Psoas muscle (tissue), 8 donors: ENCODE results near the gene ENG. TPM values are rescaled to one million over a fixed set of nuclear protein-coding genes. Genes with fewer than 3 reads are reported as not detected.

Experiments used
- ATAC-seq, 4 donors: fragments of 200-7000 bp; cut with Tn5 transposase; one replicate each; pipeline ENCODE4 v1.9.1; 2020; ENCODE audit warnings: moderate library complexity in 3 of 4, mild to moderate bottlenecking in 2 of 4
- DNase-seq, 2 donors: peaks; one replicate each; pipeline ENCODE4 v3.0.0-alpha.2; 2020
- H3K27ac ChIP-seq: fragments of 200-600 bp; one replicate; pipeline ENCODE4 v1.8.0; 2022
- H3K27me3 ChIP-seq, 3 donors: fragments of 200-600 bp in 1 of 3; one replicate each; pipeline versions ENCODE4 v1.6.1 to v1.8.0; 2013 to 2022; ENCODE audit warnings: low read length in 2 of 3, mild to moderate bottlenecking in 2 of 3, moderate library complexity in 1 of 3; ENCODE audit not compliant: insufficient read depth in 3 of 3
- H3K36me3 ChIP-seq, 2 donors: fragments of 200-600 bp in 1 of 2; one replicate each; pipeline versions ENCODE4 v1.6.1 to v1.8.0; 2013 to 2022; ENCODE audit warnings: low read depth in 1 of 2, mild to moderate bottlenecking in 1 of 2, moderate library complexity in 1 of 2; ENCODE audit not compliant: insufficient read depth in 1 of 2
- H3K4me1 ChIP-seq: fragments of 200-600 bp; one replicate; pipeline ENCODE4 v1.8.0; 2022
- H3K4me3 ChIP-seq: fragments of 200-600 bp; one replicate; pipeline ENCODE4 v1.8.0; 2022; ENCODE audit warnings: mild to moderate bottlenecking
- H3K9me3 ChIP-seq: fragments of 200-600 bp; one replicate; pipeline ENCODE4 v1.8.0; 2022
- CTCF ChIP-seq: fragments of 200-600 bp; IDR thresholded peaks from one replicate; pipeline ENCODE4 v1.8.0; 2022; ENCODE audit warnings: antibody characterized with exemption
- WGBS, 3 donors: extraction: QIAGEN DNeasy Blood & Tissue Kit; methylation state at CpG; one replicate each; pipeline versions ENCODE4 v1.1.6 to v1.1.7; 2013; 5-methylcytosine and 5-hydroxymethylcytosine counted together
- intact Hi-C, 2 donors: fragments of 100-400 bp; cut with DNase I; formaldehyde crosslinking; loops; one replicate each; pipeline versions ENCODE4 v1.11.0 to v1.14.2; 2022
- polyA plus RNA-seq, 3 donors: library from polyadenylated mRNA; stranded (reverse); fragments of 200-250 nt; gene quantifications; one replicate each; pipeline ENCODE4 v1.2.3, GENCODE V29; 2013
- total RNA-seq, 4 donors: library from RNA; stranded (reverse); fragmentation: NEBNext Ultra II Directional in 2 of 4; extraction: Animal tissue kit (Norgen Biotek cat#: 25700) in 2 of 4; gene quantifications; one replicate each; pipeline versions ENCODE4 v1.2.1 to v1.2.4, GENCODE V29; 2021 to 2023
- donor health status: healthy with polysubstance abuse.
- donor health status: DM: no; HTN: no; CAD: no; lungs with moderate emphysema.
- donor health status: Bipolar disorder and iron deficiency.
- donor health status: healthy.
- donor health status: DM: yes; HTN: yes; CAD: no.
- donor health status: DM: no; HTN: no; CAD: no.
- donor health status: DM: no; HTN: no; CAD: no.
- donor health status: DM: yes; HTN: yes; CAD: no.

ENG gene
- total and polyA plus RNA-seq, 7 donors, result 22.1 to 80.4 (median 38.6) TPM

DNA sequence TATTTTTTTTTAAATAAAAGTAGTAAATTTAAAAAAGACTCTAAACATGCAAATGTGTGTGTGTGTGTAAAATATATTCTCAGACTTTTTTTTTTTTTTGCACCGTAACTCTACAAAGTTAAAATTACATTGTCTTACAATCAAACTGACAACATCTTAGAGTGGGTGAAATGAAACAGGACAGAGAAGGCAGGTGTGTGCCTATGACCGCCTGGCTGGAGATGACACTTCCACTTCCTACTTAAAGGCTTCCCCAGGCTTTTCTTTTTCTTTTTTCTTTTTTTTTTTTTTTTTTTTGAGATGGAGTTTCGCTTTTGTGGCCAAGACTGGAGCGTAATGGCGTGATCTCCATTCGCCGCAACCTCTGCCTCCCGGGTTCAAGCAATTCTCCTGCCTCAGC lies 25.7 kb upstream of the ENG start:
- H3K27ac ChIP-seq, result no peak overlapping the region
- H3K4me3 ChIP-seq, result no peak overlapping the region
- peaks cover 29% of the 10 kb centered on the region for H3K4me1 ChIP-seq
- no peak for TF ChIP-seq CTCF
- H3K27me3 ChIP-seq, result no peaks in the 10 kb centered on the region
- ATAC-seq (no peak), DNase-seq (no peak)
- 74 to 80% (median 77%) methylated on average over 8 of the region's 8 CpGs for WGBS, 3 donors
- H3K9me3 ChIP-seq, result no peaks in the 10 kb centered on the region
- intact Hi-C loops, result no loop called here
- peaks cover 0 to 5% of the 10 kb centered on the region in 2 donors for H3K36me3 ChIP-seq

DNA sequence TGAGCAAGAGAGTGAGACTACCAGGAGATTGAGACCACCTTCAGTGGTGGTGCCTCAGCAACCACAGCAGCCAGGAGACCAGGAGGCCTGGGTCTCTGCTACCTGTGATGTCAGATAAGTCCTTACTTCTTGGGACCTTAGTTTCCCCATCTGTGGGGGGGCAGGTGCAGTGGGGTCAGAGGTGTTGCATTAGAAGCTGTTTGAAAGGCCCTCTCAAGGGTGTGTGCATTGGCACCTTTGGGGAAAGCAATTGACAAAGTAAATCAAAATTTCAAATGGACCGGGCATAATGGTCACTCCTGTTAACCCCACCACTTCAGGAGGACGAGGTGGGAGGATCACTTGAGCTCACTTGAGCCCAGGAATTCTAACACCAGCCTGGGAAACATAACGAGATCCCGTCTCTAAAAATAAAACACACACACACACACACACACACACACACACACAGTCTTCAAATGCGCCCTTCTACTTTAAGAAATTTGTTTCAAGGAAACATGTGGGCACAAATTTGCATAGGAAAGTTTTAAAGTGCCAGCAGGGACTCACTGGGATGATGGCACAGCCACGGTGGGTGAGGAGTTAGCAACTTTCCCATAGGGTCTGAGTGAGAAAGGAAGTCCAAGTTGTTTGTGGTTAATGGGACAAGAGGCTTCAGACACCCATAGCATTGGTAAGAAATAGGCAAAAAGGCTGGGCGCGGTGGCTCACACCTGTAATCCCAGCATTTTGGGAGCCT lies 24.4 kb upstream of the ENG start:
- DNase-seq (no peak), ATAC-seq (no peak)
- TF ChIP-seq CTCF, result no peak
- no peaks in the 10 kb centered on the region for H3K9me3 ChIP-seq
- intact Hi-C loops, result loop anchor here in 1 of 2 donors (5.0 kb wide), 1 partner anchor 92 kb away; the partner anchor contains the start of gene CDK9
- H3K4me1 ChIP-seq, result peaks cover 29% of the 10 kb centered on the region
- H3K36me3 ChIP-seq, result no peaks in the 10 kb centered on the region
- H3K27me3 ChIP-seq, result no peaks in the 10 kb centered on the region
- no peak overlapping the region for H3K4me3 ChIP-seq
- peak overlapping the region; percentile 85 for H3K27ac ChIP-seq
- 43 to 56% (median 45%) methylated on average over 8 of the region's 8 CpGs for WGBS, 3 donors

GRCh38 chr9:127878001-127878651 lies 23.7 kb upstream of the ENG start:
- WGBS, 3 donors, result 37 to 41% (median 39%) methylated on average over 18 of the region's 18 CpGs
- Histone ChIP-seq H3K27me3 (no peaks in the 10 kb centered on the region), H3K27ac (peak overlapping the region; percentile 85), H3K9me3 (no peaks in the 10 kb centered on the region), H3K4me1 (peaks cover 36% of the 10 kb centered on the region), H3K36me3 (peaks cover 0 to 4% of the 10 kb centered on the region in 2 donors), H3K4me3 (peak overlapping the region; percentile 78)
- TF ChIP-seq CTCF, result no peak
- intact Hi-C loops, result loop anchor here in 1 of 2 donors (5.0 kb wide), 1 partner anchor 91 kb away; the partner anchor contains the start of gene CDK9
- ATAC-seq, result peak in 2 of 4 donors; percentile 1
- DNase-seq, result no peak

GRCh38 chr9:127877566-127877998 lies 23.1 kb upstream of the ENG start, which contains the start of gene AK1:
TSS of gene AK1 (minus strand) at chr9:127877675. CDS start at chr9:127874617, 3,058 bp downstream.
- no peaks in the 10 kb centered on the region for H3K9me3 ChIP-seq
- 0 to 1% (median 1%) methylated on average over 26 to 44 of the region's 44 CpGs for WGBS, 3 donors
- intact Hi-C loops, result loop anchor here in 1 of 2 donors (5.0 kb wide), 1 partner anchor 90 kb away; the partner anchor contains the start of gene CDK9
- peak within 1 kb of the TSS; percentile 85 for H3K27ac ChIP-seq
- peak within 1 kb of the TSS; percentile 78 for H3K4me3 ChIP-seq
- peak; percentile 83 to 89 for DNase-seq
- peaks cover 0 to 9% of the 10 kb centered on the region in 2 donors for H3K36me3 ChIP-seq
- ATAC-seq, result peak; percentile 75 to 83 (median 78)
- H3K4me1 ChIP-seq, result peaks cover 41% of the 10 kb centered on the region
- TF ChIP-seq CTCF, result no peak
- no peaks in the 10 kb centered on the region for H3K27me3 ChIP-seq
